Fibroblast of lung (primary cell): ENCODE measurements around the gene THRB. TPM values are rescaled to one million over a fixed set of nuclear protein-coding genes. Genes with fewer than 3 reads are reported as not detected.
A peak's percentile ranks its signal among the peaks of the same experiment; 100 is the strongest.

Experiments
- DNase-seq, 2 donors: peaks; one replicate each; pipeline versions ENCODE4 v3.0.0 to v3.0.0-alpha.2; 2010; ENCODE audit warnings: low read depth in 2 of 2
- H2AFZ ChIP-seq: 2 replicates; pipeline ENCODE4 v1.5.1; 2012; ENCODE audit warnings: low read length, control low read depth, inconsistent platforms
- H3K27ac ChIP-seq: 2 replicates; pipeline ENCODE4 v1.5.1; 2011; ENCODE audit warnings: low read length, control low read depth; ENCODE audit not compliant: insufficient read depth
- H3K27me3 ChIP-seq: 2 replicates; pipeline ENCODE4 v1.5.1; 2011; ENCODE audit warnings: mild to moderate bottlenecking, low read length; ENCODE audit not compliant: control insufficient read depth, insufficient read depth
- H3K36me3 ChIP-seq: 2 replicates; pipeline ENCODE4 v1.5.1; 2011; ENCODE audit warnings: low read length; ENCODE audit not compliant: control insufficient read depth, insufficient read depth
- H3K4me1 ChIP-seq: 2 replicates; pipeline ENCODE4 v1.5.1; 2011; ENCODE audit warnings: low read length; ENCODE audit not compliant: control insufficient read depth, insufficient read depth; ENCODE audit errors: extremely low read depth
- H3K4me2 ChIP-seq: 2 replicates; pipeline ENCODE4 v1.5.1; 2011; ENCODE audit warnings: low read length, control low read depth; ENCODE audit not compliant: insufficient read depth; ENCODE audit errors: extremely low read depth
- H3K4me3 ChIP-seq, 4 experiments: fragments of 200-600 bp in 1 of 4; sonication (generic) in 1 of 4; replicated peaks in 1 of 4; 2 replicates each; pipeline ENCODE4 v1.5.1; 2011 to 2016; ENCODE audit warnings: low read length in 4 of 4, low read depth in 3 of 4, mild to moderate bottlenecking in 3 of 4, control low read depth in 2 of 4, inconsistent platforms in 1 of 4, mixed read lengths in 1 of 4; ENCODE audit not compliant: insufficient read depth in 1 of 4; ENCODE audit errors: control extremely low read depth in 1 of 4
- H3K79me2 ChIP-seq: 2 replicates; pipeline ENCODE4 v1.5.1; 2012; ENCODE audit warnings: mild to moderate bottlenecking, low read length, inconsistent platforms; ENCODE audit not compliant: control insufficient read depth, insufficient read depth
- H3K9ac ChIP-seq: 2 replicates; pipeline ENCODE4 v1.5.1; 2011; ENCODE audit warnings: mild to moderate bottlenecking, low read length, control low read depth; ENCODE audit not compliant: insufficient read depth
- H3K9me3 ChIP-seq: 2 replicates; pipeline ENCODE4 v1.5.1; 2012; ENCODE audit warnings: low read depth, low read length; ENCODE audit not compliant: control insufficient read depth, insufficient read depth
- H4K20me1 ChIP-seq: 2 replicates; pipeline ENCODE4 v1.5.1; 2011; ENCODE audit warnings: low read length; ENCODE audit not compliant: control insufficient read depth, insufficient read depth; ENCODE audit errors: extremely low read depth
- CTCF ChIP-seq, 2 donors: IDR thresholded peaks in 1 of 2; conservative IDR thresholded peaks in 1 of 2; 1 replicate in 1 of 2; 2 replicates in 1 of 2; pipeline ENCODE4 v1.5.1; 2011 to 2012; ENCODE audit warnings: low read length in 2 of 2, control low read depth in 1 of 2, inconsistent platforms in 1 of 2, low read depth in 1 of 2, mild to moderate bottlenecking in 1 of 2
- EZH2 ChIP-seq: IDR thresholded peaks from 2 replicates; pipeline ENCODE4 v1.5.1; 2012; ENCODE audit warnings: low read length, control low read depth, mild to moderate bottlenecking; ENCODE audit errors: missing control alignments
- polyA plus RNA-seq, 2 donors: library from polyadenylated mRNA; depleted of rRNA in 1 of 2; stranded (reverse) in 1 of 2; unstranded in 1 of 2; fragments of >200 nt; gene quantifications; 2 replicates each; pipeline ENCODE4 v1.2.1, GENCODE V29; 2011 to 2012; ENCODE audit warnings: missing spikeins in 1 of 2
- total RNA-seq: library from RNA; depleted of rRNA; stranded (reverse); fragments of >200 nt; gene quantifications from 2 replicates; pipeline ENCODE4 v1.2.1, GENCODE V29; 2014

THRB gene
- total and polyA plus RNA-seq, 2 donors (not counting 1 experiment from before 2014, with no cell fraction given): 4.2 to 7.4 TPM

DNA sequence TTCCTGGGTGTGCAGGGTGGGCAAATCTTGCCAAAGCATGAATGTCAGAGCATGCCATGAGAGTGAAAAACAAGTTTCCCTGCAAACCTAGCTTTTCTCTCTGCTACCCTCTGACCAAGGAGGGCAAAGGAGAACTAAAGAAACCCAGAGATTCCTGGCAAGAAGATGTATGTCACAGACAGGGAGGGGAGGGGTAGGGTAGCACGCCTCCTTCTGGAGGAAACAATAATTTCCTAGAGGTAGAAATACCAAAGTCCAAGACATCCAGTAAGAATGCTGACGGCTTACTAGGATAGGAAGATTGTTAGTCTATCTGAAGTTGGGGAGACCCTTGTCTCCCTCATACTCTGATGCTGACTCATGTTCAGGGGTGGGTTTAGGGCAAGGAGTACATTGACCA lies 345.6 kb downstream of the THRB start:
- H3K9me3 ChIP-seq: no peaks in the 10 kb centered on the region
- H3K36me3 ChIP-seq: no peaks in the 10 kb centered on the region
- H3K9ac ChIP-seq: no peak overlapping the region
- H3K79me2 ChIP-seq: no peaks in the 10 kb centered on the region
- H3K4me3 ChIP-seq: no peak overlapping the region
- H3K4me1 ChIP-seq: peaks cover 16% of the 10 kb centered on the region
- TF ChIP-seq EZH2: no peak
- no peak for TF ChIP-seq CTCF (conservative IDR thresholded peaks at IDR 0.05 in 1 of 2, IDR thresholded peaks at IDR 0.05 in 1 of 2; ENCODE audit: low read depth in 1 of 2, low read length in 2 of 2)
- no peak overlapping the region for H3K27ac ChIP-seq
- H2AFZ ChIP-seq: no peak overlapping the region
- DNase-seq: no peak
- H4K20me1 ChIP-seq: no peaks in the 10 kb centered on the region
- no peak overlapping the region for H3K4me2 ChIP-seq
- H3K27me3 ChIP-seq: no peaks in the 10 kb centered on the region

GRCh38 chr3:24145981-24146822 lies 348.4 kb downstream of the THRB start:
- no peaks in the 10 kb centered on the region for H3K27me3 ChIP-seq
- no peaks in the 10 kb centered on the region for H3K9me3 ChIP-seq
- no peaks in the 10 kb centered on the region for H4K20me1 ChIP-seq
- H3K4me1 ChIP-seq: peaks cover 16% of the 10 kb centered on the region
- H3K4me3 ChIP-seq: no peak overlapping the region
- no peak for TF ChIP-seq EZH2
- no peak for TF ChIP-seq CTCF (conservative IDR thresholded peaks at IDR 0.05 in 1 of 2, IDR thresholded peaks at IDR 0.05 in 1 of 2; ENCODE audit: low read depth in 1 of 2, low read length in 2 of 2)
- peak overlapping the region; percentile 44 for H3K9ac ChIP-seq
- peak; percentile 90 for DNase-seq
- H3K79me2 ChIP-seq: no peaks in the 10 kb centered on the region
- H2AFZ ChIP-seq: peak overlapping the region; percentile 9
- H3K27ac ChIP-seq: peak overlapping the region; percentile 97
- no peaks in the 10 kb centered on the region for H3K36me3 ChIP-seq
- H3K4me2 ChIP-seq: peak overlapping the region; percentile 82

DNA sequence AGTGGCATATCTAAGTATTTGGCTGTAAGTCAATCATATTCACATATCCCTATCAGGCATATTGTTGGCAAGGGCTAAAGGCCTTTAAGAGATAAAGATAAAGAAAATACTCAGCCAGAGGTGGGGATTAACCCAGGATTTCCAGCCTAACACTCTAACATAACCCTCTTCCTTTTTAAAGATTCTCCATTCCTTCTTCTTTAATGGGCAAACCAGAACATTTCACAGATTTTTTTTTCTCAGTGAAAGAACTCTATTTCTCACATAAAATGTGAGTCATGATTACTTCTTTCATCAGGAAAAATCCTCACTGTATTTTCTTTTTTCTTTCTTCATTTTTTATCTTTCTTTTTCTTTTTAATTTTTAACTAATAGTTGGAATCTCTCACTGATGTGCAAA lies 349.2 kb downstream of the THRB start:
- Histone ChIP-seq H3K9ac (peak overlapping the region; percentile 20), H3K27ac (peak overlapping the region; percentile 97), H3K4me3 (no peak overlapping the region), H3K9me3 (no peaks in the 10 kb centered on the region), H4K20me1 (no peaks in the 10 kb centered on the region), H3K36me3 (no peaks in the 10 kb centered on the region), H3K4me1 (peaks cover 16% of the 10 kb centered on the region), H3K4me2 (no peak overlapping the region), H2AFZ (no peak overlapping the region), H3K79me2 (no peaks in the 10 kb centered on the region), H3K27me3 (no peaks in the 10 kb centered on the region)
- peak in 1 of 2 donors; percentile 33 for DNase-seq
- TF ChIP-seq EZH2: no peak
